Right renal cortex interstitium (tissue), 3 donors: ENCODE results near the gene MINDY4B. TPM values are rescaled to one million over a fixed set of nuclear protein-coding genes. Genes with fewer than 3 reads are reported as not detected.

Experiments used
- DNase-seq, 3 donors: peaks; one replicate each; pipeline ENCODE4 v3.0.0-alpha.2; 2013; ENCODE audit warnings: low read depth in 3 of 3, low spot score in 2 of 3
- polyA plus RNA-seq, 3 donors: library from polyadenylated mRNA; unstranded; fragments of 120-200 nt; gene quantifications; one replicate each; pipeline ENCODE4 v1.2.1, GENCODE V29; 2013; ENCODE audit not compliant: insufficient read length in 3 of 3

MINDY4B gene
- polyA plus RNA-seq, result not detected

GRCh38 chr3:150905339-150905738, at the start of gene MINDY4B:
Gene MINDY4B, minus strand, starts transcription at chr3:150905439. Its CDS starts 0 bp downstream, at chr3:150905439.
- DNase-seq, result no peak

DNA sequence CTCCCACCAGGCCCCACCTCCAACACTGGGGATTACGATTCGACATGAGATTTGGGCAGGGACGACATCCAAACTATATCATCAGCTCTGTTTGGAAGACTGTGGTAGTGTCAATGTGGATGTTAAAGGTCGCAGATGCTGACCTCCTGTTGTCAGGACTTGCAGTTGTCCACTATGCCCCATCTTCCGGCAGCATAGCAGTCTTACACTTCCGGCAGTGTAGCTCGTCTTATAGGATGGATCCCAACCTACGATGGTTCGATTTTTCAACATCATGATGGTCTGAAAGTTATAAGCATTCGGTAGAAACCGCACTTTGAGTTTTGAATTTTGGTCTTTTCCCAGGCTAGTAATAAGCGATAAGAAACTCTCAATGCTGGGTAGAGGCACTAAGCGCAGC, 46.7 kb upstream of the MINDY4B start:
- no peak for DNase-seq

DNA sequence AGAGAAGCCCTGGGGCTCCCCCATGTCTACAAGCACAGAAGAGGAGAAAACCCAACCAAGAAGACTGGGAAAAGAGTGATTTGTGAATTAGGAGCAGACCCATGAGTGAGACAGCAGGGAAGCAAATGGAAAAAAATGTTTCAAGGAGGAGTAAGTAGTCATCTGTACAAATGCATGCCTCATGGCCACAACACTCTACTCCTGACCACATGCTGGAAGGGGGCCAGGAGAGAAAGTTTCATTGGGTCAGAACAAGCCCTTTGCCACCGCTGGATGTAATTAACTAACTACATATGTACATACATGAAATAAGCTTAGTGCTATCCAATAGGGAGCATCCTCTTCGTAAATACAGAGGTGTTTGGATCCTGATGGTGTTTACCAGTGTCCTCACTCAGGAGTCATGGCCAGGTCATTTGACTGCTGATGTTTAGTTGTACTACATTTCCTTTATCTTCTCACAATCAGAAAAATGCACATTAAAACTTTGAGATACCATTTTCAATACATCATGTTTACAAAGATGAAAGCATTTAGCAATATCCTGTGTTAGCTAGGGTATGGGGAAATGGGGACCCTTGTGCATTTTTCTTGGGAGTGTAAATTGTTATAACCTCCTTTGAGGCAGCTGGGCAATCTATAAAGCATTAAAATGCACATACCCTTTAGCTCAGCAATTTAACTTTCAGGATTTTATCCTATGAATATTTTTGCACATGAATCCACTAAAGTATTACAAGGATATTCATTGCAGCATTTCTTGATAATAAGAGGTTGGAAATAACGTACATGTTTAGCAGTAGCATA, 40.2 kb upstream of the MINDY4B start:
- no peak for DNase-seq

DNA sequence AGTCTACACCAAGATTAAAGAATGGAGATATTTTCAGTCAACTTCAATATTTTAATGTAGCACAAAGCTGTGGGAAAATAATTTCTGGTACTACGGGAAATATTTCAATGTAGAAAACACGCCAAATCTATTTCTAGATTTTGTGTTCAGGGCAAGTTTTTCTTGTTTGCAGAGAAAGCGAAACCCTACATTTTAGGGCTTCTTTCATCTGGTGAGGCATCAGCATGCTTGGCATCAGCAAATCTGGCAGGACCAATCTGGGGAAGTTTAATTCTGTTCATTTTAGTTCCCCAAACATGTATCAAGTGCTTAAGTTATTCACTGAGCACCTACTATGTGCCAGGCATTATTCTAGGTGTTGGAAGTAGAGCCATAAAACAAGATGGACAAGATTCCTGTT, 37.0 kb upstream of the MINDY4B start:
- no peak for DNase-seq

DNA sequence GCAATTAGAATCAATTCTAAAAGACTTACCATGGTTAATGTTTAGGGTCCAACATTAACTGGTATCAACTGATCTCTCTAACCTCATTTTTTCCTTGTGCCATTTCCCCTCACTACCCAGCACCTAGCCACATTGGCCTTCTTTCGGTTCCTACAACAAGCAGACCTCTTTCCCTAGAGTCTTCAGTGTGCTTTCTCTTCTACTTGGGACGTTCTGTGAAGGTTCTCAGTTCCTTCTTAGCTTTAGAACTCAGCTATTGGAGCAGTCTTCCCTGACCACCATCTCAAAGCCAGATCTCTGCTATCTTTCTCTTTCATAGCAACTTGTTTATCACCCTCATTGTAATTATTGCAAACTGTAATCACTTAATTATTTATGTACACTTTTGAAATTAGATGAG, 31.5 kb upstream of the MINDY4B start:
- DNase-seq, result no peak

DNA sequence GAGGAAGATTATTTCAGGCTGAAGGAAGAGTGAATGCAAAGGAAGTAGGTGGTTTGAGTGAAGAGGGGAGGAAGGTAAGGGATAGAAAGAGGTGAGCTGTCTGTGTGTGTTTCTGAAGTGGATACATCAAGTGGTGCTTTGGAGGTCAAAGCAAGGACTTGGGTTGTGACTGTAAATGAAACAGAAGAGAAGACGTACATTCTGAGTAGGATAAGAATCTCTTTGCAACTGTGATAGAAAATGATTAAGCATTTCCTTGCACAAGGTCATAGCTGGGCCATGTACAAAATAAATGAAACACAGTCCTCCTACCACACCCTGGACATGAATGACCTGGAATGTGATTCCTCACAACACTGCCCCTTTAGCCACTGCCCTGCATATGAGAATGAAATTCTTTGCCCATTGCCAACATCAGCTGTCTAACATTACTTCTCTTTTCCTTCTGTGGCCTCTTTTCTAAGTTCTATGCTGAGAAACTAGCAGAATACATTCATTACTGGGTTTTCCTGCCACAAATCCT, 28.3 kb upstream of the MINDY4B start:
- no peak for DNase-seq

- DNase-seq, result no peak
Measured at GRCh38 chr3:150931745-150932144, 26.5 kb upstream of the MINDY4B start.

DNA sequence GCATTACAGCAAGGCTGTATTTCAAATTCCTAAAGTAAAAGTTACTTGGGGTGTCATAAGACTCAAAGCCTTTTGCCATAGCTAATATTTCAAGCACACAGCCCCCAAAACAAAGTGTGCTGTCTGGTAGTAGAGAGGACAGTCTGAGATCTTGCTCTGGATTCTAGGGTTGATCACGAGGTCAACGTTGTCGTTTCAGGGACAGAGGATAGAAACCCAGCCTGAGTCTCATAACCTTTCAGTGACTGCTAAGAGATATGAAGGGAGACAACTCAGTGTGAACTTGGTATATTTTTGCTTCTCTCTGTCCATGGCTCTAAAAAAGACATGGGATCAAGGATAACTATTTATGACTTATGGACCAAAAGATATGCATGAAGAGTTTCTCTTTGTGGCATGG, 25.6 kb upstream of the MINDY4B start:
- no peak for DNase-seq

DNA sequence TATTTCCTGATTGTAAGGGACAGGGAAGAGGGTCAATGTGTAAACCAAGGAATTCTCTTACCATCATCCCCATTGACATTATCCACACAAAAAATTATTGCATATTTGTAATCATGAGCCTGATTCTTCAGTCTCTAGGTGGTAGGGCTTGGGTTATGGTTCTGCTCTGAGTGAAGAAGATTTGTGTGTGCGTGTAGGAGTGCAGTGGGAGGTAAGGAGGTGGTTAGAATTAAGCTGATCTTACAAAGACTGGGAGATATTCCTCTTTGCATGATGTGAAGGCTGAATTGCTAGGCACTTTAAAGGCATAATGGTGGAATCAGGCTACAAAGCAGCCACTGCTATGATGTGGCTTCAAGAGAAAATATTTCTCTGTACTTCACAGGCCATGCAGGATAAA, 23.0 kb upstream of the MINDY4B start:
- DNase-seq, result no peak

GRCh38 chr3:150926328-150926727, 21.1 kb upstream of the MINDY4B start:
- no peak for DNase-seq

- no peak for DNase-seq
Measured at GRCh38 chr3:150925751-150926201, 20.5 kb upstream of the MINDY4B start.

DNA sequence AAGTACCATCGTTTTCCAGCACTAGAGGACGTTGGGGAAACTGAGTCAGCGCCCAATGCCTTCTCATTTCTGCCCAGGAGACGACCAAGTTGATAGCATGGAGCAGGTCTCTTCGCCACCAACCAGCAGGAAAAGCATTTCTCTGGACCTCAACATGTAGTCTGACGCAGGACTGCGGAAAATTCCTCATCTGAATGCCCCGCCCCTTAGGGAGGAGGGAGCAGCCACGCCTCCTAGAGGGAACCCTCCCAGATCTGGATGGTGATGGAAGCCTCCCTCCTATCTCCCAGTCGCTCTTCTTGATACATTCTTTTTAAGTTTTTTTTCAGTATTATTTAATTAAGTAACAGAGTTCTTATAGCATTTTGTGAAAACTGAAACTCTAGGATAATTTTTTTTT, 17.4 kb upstream of the MINDY4B start:
- DNase-seq, result no peak

GRCh38 chr3:150921209-150921608, 16.0 kb upstream of the MINDY4B start:
- DNase-seq, result no peak

DNA sequence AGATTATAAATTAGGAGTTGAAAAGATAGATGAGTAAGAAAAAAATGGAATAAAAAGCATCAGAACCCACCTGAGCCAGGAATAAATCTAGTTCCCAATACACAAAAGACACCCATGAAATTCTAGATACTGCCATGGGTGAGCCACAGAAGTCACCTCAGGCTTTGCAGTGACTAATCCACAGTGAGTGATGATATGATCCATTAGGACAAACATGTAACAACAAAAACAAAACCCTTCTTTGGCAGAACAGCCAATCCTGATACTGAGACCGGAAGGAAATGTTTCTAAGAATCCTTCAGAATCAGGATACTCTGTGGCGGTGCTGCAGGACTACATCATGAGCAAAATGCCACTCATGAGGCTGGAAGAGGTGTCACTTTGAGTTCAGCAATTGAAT, 15.0 kb upstream of the MINDY4B start:
- DNase-seq, result no peak

GRCh38 chr3:150917951-150918350, 12.7 kb upstream of the MINDY4B start:
- DNase-seq, result no peak

GRCh38 chr3:150913133-150913922, 8.1 kb upstream of the MINDY4B start:
- DNase-seq, result no peak

- DNase-seq, result no peak
Measured at GRCh38 chr3:150912501-150912900, 7.3 kb upstream of the MINDY4B start.

DNA sequence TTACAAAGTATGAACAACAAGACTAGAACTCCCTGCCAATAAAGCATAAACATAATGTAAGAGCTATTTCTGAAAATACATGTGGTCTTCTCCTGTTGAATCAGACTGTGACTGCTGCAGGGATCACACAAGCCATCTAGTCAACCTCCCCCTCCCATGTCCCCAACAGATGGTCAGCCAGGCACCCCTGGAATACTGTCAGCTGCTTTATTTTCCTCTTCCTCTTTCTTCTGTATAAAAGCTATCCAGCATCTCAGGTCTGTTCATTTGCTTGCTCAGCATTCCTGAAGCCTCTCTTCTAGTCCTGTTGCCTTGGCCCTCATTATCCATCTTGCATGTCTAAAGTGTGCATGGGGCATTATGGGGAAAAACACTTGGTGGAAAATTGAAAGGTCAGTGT, 6.5 kb upstream of the MINDY4B start:
- DNase-seq, result no peak

DNA sequence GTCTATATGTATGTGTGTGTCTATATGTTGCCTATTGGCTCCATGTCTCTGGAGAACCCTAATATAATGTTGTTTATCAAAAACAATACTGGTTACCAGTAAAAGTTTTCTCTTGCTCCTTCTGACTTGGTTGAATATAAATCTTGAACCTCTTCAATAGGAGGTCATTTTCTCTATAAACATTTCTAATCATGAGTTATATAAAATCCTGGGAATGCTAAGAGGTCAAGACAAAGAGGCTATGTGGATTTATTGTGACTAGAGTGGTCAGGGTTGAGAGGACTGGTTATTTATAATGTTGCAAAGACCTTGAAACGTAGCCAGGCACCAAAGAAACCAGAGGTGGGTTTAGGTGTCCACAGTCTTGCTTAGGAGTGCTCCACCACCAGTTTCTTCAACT, 1.2 kb upstream of the MINDY4B start:
- no peak for DNase-seq

GRCh38 chr3:150905746-150906145, 507 bp upstream of the MINDY4B start:
- DNase-seq, result no peak

DNA sequence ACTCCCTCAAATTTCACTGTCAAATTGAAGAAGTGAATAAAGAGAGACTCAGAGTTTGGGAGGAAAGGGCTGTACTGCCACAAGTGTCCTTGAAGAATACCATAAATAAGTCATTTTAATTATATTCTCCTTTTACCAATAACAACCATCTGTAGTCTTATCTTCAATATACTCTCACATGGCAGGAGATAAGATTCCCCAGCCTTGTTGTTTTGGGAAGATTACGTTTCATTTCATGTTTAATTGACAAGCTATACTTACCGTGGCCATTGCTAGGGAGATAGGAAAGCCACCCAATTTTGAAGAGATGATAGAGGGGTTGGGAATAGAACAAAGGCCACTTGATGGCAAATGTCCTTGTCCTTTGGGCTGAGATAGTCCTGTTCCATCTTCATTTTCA, 2.3 kb downstream of the MINDY4B start:
- DNase-seq, result no peak

DNA sequence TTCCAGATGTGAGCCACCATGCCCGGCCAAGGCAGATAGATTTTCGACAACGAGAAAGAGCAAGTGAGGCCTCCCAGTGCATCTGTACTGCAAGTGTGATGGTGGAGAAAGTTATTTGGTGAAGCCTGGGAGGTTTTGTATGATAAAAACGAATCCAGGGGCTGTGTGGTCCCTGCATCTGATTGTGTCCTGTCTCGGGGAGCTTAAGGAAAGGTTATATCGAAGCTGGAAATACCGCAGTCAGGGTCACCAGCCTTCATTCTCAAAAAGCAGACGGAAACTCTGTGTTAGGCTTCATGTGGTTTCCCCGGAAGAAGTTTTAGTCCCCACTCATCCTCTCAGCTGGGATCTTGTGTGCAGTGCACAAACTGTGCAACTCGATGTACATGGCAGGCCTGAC, 3.4 kb downstream of the MINDY4B start:
- no peak for DNase-seq
